GM23338 (cell line): ENCODE measurements around the gene CUEDC2. TPM values are rescaled to one million over a fixed set of nuclear protein-coding genes. Genes with fewer than 3 reads are reported as not detected.

Source experiments
- ATAC-seq: fragments of 200-7000 bp; cut with Tn5 transposase; 3 replicates; pipeline ENCODE4 v1.9.1; 2020
- DNase-seq: peaks from one replicate; pipeline ENCODE4 v3.0.0-alpha.2; 2015; ENCODE audit warnings: low spot score
- H2AFZ ChIP-seq: fragments of 200-600 bp; sonication (generic); 2 replicates; pipeline ENCODE4 v1.8.0; 2016; ENCODE audit warnings: antibody characterized with exemption, mild to moderate bottlenecking, moderate library complexity
- H3F3A ChIP-seq: fragments of 200-600 bp; sonication (generic); replicated peaks from 2 replicates; pipeline ENCODE4 v1.8.0; 2017; ENCODE audit warnings: antibody characterized with exemption, mixed run types, low read depth
- H3K27ac ChIP-seq: fragments of 200-600 bp; sonication (generic); 2 replicates; pipeline ENCODE4 v1.6.1; 2016; ENCODE audit warnings: low read depth
- H3K27me3 ChIP-seq: fragments of 200-600 bp; sonication (generic); 2 replicates; pipeline ENCODE4 v1.8.0; 2016; ENCODE audit warnings: mild to moderate bottlenecking, mixed run types, moderate library complexity; ENCODE audit not compliant: insufficient read depth
- H3K36me3 ChIP-seq: fragments of 200-600 bp; sonication (generic); 2 replicates; pipeline ENCODE4 v1.8.0; 2016; ENCODE audit warnings: mild to moderate bottlenecking; ENCODE audit not compliant: insufficient read depth
- H3K4me1 ChIP-seq: fragments of 200-600 bp; sonication (generic); 2 replicates; pipeline ENCODE4 v1.8.0; 2016; ENCODE audit warnings: mild to moderate bottlenecking, moderate library complexity; ENCODE audit not compliant: insufficient read depth
- H3K4me2 ChIP-seq: fragments of 200-600 bp; sonication (generic); 2 replicates; pipeline ENCODE4 v1.7.1; 2017; ENCODE audit warnings: mixed run types
- H3K4me3 ChIP-seq: fragments of 200-600 bp; sonication (generic); 2 replicates; pipeline ENCODE4 v1.6.1; 2016; ENCODE audit warnings: mixed run types
- H3K79me2 ChIP-seq: fragments of 200-600 bp; sonication (generic); replicated peaks from 2 replicates; pipeline ENCODE4 v1.8.0; 2017; ENCODE audit warnings: mild to moderate bottlenecking; ENCODE audit not compliant: insufficient read depth
- H3K9me2 ChIP-seq: fragments of 200-600 bp; sonication (generic); 2 replicates; pipeline ENCODE4 v1.8.0; 2017; ENCODE audit not compliant: insufficient read depth
- H4K20me1 ChIP-seq: fragments of 200-600 bp; sonication (generic); replicated peaks from 2 replicates; pipeline ENCODE4 v1.8.0; 2017; ENCODE audit warnings: mild to moderate bottlenecking; ENCODE audit not compliant: insufficient read depth
- H3K27ac Mint-ChIP-seq: 2 replicates; pipeline ENCODE4 v1.8.0; 2020; ENCODE audit warnings: inconsistent platforms, mild to moderate bottlenecking, moderate library complexity, mixed read lengths
- H3K27me3 Mint-ChIP-seq: 3 replicates; pipeline ENCODE4 v1.8.0; 2022; ENCODE audit warnings: low read depth, mild to moderate bottlenecking, moderate library complexity, mixed read lengths, inconsistent platforms; ENCODE audit not compliant: insufficient read depth, poor library complexity
- H3K36me3 Mint-ChIP-seq: 3 replicates; pipeline ENCODE4 v1.8.0; 2021; ENCODE audit warnings: low read depth, mild to moderate bottlenecking, inconsistent platforms, moderate library complexity, mixed read lengths
- H3K4me1 Mint-ChIP-seq: 3 replicates; pipeline ENCODE4 v1.8.0; 2020; ENCODE audit warnings: mild to moderate bottlenecking, inconsistent platforms, mixed read lengths
- H3K4me3 Mint-ChIP-seq: 3 replicates; pipeline ENCODE4 v1.8.0; 2021; ENCODE audit warnings: moderate library complexity, mild to moderate bottlenecking, inconsistent platforms, mixed read lengths
- H3K9me3 Mint-ChIP-seq: 3 replicates; pipeline ENCODE4 v1.8.0; 2020; ENCODE audit warnings: moderate library complexity, mild to moderate bottlenecking, inconsistent platforms, mixed read lengths
- CREB1 ChIP-seq: fragments of 250-450 bp; sonication (Bioruptor Pico); IDR thresholded peaks from 2 replicates; pipeline ENCODE4 v1.5.0; 2020; ENCODE audit warnings: low read depth, mild to moderate bottlenecking, moderate library complexity
- EZH2 ChIP-seq: fragments of 200-600 bp; sonication (generic); IDR thresholded peaks from one replicate; pipeline ENCODE4 v1.8.0; 2017; ENCODE audit warnings: antibody characterized with exemption, mild to moderate bottlenecking, low read depth; ENCODE audit not compliant: unreplicated experiment
- EZH2phosphoT487 ChIP-seq: fragments of 200-600 bp; sonication (generic); IDR thresholded peaks from one replicate; pipeline ENCODE4 v1.8.1; 2018; ENCODE audit warnings: antibody characterized with exemption; ENCODE audit not compliant: unreplicated experiment
- JUNB ChIP-seq: IDR thresholded peaks from one replicate; pipeline ENCODE4 v1.6.1; 2016; ENCODE audit warnings: antibody characterized with exemption; ENCODE audit not compliant: unreplicated experiment
- NANOG ChIP-seq: IDR thresholded peaks from 2 replicates; pipeline ENCODE4 v1.6.1; 2016; ENCODE audit warnings: antibody characterized with exemption, borderline replicate concordance
- POLR2AphosphoS5 ChIP-seq: IDR thresholded peaks from 2 replicates; pipeline ENCODE4 v1.6.1; 2016; ENCODE audit warnings: antibody characterized with exemption, low read depth
- STAT1 ChIP-seq: IDR thresholded peaks from one replicate; pipeline ENCODE4 v1.6.1; 2016; ENCODE audit warnings: antibody characterized with exemption; ENCODE audit not compliant: unreplicated experiment
- ZNF114 ChIP-seq: fragments of 250-450 bp; sonication (Bioruptor Pico); IDR thresholded peaks from 2 replicates; pipeline ENCODE4 v1.5.0; 2020; ENCODE audit warnings: mild to moderate bottlenecking, moderate library complexity
- ZNF331 ChIP-seq: fragments of 250-450 bp; sonication (Bioruptor Pico); IDR thresholded peaks from 2 replicates; pipeline ENCODE4 v1.5.0; 2020; ENCODE audit warnings: low read depth, mild to moderate bottlenecking, moderate library complexity
- polyA plus RNA-seq: library from polyadenylated mRNA; unstranded; fragments of >200 nt; fragmentation: Nextera tagmentation; extraction: Ambion mirVana; gene quantifications from 2 replicates; pipeline ENCODE4 v1.2.1, GENCODE V29; 2016
- total RNA-seq: library from RNA; depleted of rRNA; stranded (reverse); fragments of >200 nt; shearing (Covaris generic); gene quantifications from 2 replicates; pipeline ENCODE4 v1.2.3, GENCODE V29; 2014
- TF ChIP-seq, protein P1 (sequence below): IDR thresholded peaks from 2 replicates; pipeline ENCODE4 v1.6.1; 2016; ENCODE audit warnings: antibody characterized with exemption
- TF ChIP-seq, protein P2 (sequence below), 2 experiments: fragments of 200-600 bp in 1 of 2; sonication (generic) in 1 of 2; conservative IDR thresholded peaks; 2 replicates each; pipeline versions ENCODE4 v1.5.1 to v1.6.1; 2016 to 2017; ENCODE audit warnings: antibody characterized with exemption in 2 of 2, low read depth in 2 of 2, mild to moderate bottlenecking in 2 of 2, moderate library complexity in 1 of 2
- TF ChIP-seq, protein P3 (sequence below): fragments of 250-450 bp; sonication (Bioruptor Pico); IDR thresholded peaks from 2 replicates; pipeline ENCODE4 v1.5.0; 2020; ENCODE audit warnings: mild to moderate bottlenecking, moderate library complexity
- TF ChIP-seq, protein P4 (sequence below): IDR thresholded peaks from one replicate; pipeline ENCODE4 v1.6.1; 2018; ENCODE audit warnings: antibody characterized with exemption; ENCODE audit not compliant: unreplicated experiment

Gene CUEDC2
- total and polyA plus RNA-seq, 2 experiments from 2014 or later: 39.2 to 47.3 TPM

DNA sequence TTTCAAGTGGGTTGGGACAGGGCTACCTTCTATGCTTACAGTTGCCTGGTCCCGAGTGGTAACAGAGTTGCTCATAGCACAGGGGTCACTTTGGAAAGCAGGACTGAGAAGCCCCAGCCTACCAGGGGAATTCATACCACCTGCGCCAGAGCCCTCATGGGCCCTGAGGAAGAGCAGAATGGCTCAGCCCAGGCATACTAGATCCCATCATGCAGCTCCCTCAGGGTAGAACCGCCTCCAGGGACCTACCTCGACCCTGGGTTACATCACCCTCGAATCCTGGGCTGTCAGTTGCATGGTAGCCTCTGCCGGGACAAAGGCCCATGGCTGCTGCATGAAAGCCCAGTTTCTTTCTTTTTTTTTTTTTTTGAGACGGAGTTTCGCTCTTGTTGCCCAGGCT is 2.9 kb downstream of the CUEDC2 start:
- TF ChIP-seq ZNF114 (no peak), EZH2phosphoT487 (no peak), EZH2 (no peak), JUNB (no peak), POLR2AphosphoS5 (no peak), NANOG (no peak), STAT1 (no peak), ZNF331 (CRISPR knock-in tag) (no peak), CREB1 (CRISPR knock-in tag) (no peak)
- TF ChIP-seq, protein P1, sequence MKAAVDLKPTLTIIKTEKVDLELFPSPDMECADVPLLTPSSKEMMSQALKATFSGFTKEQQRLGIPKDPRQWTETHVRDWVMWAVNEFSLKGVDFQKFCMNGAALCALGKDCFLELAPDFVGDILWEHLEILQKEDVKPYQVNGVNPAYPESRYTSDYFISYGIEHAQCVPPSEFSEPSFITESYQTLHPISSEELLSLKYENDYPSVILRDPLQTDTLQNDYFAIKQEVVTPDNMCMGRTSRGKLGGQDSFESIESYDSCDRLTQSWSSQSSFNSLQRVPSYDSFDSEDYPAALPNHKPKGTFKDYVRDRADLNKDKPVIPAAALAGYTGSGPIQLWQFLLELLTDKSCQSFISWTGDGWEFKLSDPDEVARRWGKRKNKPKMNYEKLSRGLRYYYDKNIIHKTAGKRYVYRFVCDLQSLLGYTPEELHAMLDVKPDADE: no peak
- TF ChIP-seq, protein P2, sequence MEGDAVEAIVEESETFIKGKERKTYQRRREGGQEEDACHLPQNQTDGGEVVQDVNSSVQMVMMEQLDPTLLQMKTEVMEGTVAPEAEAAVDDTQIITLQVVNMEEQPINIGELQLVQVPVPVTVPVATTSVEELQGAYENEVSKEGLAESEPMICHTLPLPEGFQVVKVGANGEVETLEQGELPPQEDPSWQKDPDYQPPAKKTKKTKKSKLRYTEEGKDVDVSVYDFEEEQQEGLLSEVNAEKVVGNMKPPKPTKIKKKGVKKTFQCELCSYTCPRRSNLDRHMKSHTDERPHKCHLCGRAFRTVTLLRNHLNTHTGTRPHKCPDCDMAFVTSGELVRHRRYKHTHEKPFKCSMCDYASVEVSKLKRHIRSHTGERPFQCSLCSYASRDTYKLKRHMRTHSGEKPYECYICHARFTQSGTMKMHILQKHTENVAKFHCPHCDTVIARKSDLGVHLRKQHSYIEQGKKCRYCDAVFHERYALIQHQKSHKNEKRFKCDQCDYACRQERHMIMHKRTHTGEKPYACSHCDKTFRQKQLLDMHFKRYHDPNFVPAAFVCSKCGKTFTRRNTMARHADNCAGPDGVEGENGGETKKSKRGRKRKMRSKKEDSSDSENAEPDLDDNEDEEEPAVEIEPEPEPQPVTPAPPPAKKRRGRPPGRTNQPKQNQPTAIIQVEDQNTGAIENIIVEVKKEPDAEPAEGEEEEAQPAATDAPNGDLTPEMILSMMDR (conservative IDR thresholded peaks at IDR 0.05; ENCODE audit: low read depth in 2 of 2): no peak
- TF ChIP-seq, protein P3, sequence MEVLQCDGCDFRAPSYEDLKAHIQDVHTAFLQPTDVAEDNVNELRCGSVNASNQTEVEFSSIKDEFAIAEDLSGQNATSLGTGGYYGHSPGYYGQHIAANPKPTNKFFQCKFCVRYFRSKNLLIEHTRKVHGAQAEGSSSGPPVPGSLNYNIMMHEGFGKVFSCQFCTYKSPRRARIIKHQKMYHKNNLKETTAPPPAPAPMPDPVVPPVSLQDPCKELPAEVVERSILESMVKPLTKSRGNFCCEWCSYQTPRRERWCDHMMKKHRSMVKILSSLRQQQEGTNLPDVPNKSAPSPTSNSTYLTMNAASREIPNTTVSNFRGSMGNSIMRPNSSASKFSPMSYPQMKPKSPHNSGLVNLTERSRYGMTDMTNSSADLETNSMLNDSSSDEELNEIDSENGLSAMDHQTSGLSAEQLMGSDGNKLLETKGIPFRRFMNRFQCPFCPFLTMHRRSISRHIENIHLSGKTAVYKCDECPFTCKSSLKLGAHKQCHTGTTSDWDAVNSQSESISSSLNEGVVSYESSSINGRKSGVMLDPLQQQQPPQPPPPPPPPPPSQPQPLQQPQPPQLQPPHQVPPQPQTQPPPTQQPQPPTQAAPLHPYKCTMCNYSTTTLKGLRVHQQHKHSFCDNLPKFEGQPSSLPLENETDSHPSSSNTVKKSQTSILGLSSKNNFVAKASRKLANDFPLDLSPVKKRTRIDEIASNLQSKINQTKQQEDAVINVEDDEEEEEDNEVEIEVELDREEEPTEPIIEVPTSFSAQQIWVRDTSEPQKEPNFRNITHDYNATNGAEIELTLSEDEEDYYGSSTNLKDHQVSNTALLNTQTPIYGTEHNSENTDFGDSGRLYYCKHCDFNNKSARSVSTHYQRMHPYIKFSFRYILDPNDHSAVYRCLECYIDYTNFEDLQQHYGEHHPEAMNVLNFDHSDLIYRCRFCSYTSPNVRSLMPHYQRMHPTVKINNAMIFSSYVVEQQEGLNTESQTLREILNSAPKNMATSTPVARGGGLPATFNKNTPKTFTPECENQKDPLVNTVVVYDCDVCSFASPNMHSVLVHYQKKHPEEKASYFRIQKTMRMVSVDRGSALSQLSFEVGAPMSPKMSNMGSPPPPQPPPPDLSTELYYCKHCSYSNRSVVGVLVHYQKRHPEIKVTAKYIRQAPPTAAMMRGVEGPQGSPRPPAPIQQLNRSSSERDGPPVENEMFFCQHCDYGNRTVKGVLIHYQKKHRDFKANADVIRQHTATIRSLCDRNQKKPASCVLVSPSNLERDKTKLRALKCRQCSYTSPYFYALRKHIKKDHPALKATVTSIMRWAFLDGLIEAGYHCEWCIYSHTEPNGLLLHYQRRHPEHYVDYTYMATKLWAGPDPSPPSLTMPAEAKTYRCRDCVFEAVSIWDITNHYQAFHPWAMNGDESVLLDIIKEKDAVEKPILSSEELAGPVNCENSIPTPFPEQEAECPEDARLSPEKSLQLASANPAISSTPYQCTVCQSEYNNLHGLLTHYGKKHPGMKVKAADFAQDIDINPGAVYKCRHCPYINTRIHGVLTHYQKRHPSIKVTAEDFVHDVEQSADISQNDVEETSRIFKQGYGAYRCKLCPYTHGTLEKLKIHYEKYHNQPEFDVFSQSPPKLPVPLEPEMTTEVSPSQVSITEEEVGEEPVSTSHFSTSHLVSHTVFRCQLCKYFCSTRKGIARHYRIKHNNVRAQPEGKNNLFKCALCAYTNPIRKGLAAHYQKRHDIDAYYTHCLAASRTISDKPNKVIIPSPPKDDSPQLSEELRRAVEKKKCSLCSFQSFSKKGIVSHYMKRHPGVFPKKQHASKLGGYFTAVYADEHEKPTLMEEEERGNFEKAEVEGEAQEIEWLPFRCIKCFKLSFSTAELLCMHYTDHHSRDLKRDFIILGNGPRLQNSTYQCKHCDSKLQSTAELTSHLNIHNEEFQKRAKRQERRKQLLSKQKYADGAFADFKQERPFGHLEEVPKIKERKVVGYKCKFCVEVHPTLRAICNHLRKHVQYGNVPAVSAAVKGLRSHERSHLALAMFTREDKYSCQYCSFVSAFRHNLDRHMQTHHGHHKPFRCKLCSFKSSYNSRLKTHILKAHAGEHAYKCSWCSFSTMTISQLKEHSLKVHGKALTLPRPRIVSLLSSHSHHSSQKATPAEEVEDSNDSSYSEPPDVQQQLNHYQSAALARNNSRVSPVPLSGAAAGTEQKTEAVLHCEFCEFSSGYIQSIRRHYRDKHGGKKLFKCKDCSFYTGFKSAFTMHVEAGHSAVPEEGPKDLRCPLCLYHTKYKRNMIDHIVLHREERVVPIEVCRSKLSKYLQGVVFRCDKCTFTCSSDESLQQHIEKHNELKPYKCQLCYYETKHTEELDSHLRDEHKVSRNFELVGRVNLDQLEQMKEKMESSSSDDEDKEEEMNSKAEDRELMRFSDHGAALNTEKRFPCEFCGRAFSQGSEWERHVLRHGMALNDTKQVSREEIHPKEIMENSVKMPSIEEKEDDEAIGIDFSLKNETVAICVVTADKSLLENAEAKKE: no peak
- TF ChIP-seq, protein P4, sequence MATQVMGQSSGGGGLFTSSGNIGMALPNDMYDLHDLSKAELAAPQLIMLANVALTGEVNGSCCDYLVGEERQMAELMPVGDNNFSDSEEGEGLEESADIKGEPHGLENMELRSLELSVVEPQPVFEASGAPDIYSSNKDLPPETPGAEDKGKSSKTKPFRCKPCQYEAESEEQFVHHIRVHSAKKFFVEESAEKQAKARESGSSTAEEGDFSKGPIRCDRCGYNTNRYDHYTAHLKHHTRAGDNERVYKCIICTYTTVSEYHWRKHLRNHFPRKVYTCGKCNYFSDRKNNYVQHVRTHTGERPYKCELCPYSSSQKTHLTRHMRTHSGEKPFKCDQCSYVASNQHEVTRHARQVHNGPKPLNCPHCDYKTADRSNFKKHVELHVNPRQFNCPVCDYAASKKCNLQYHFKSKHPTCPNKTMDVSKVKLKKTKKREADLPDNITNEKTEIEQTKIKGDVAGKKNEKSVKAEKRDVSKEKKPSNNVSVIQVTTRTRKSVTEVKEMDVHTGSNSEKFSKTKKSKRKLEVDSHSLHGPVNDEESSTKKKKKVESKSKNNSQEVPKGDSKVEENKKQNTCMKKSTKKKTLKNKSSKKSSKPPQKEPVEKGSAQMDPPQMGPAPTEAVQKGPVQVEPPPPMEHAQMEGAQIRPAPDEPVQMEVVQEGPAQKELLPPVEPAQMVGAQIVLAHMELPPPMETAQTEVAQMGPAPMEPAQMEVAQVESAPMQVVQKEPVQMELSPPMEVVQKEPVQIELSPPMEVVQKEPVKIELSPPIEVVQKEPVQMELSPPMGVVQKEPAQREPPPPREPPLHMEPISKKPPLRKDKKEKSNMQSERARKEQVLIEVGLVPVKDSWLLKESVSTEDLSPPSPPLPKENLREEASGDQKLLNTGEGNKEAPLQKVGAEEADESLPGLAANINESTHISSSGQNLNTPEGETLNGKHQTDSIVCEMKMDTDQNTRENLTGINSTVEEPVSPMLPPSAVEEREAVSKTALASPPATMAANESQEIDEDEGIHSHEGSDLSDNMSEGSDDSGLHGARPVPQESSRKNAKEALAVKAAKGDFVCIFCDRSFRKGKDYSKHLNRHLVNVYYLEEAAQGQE: no peak
- H3F3A ChIP-seq: 0 out of 2 replicates have a peak, but pooled peaks cover 7% of the 10 kb centered on the region
- H3K4me3 ChIP-seq: no peak overlapping the region
- Mint-ChIP-seq H3K4me1 (peaks cover 9% of the 10 kb centered on the region), H3K36me3 (peaks cover 5% of the 10 kb centered on the region; the same call in 1 of the 3 replicates), H3K4me3 (no peak overlapping the region), H3K27ac (no peak overlapping the region), H3K27me3 (peaks cover 28% of the 10 kb centered on the region), H3K9me3 (no peaks in the 10 kb centered on the region)
- no peak overlapping the region for H3K4me2 ChIP-seq
- no peaks in the 10 kb centered on the region for H3K9me2 ChIP-seq
- ATAC-seq (no peak), DNase-seq (peak; percentile 30)
- peaks cover 9% of the 10 kb centered on the region for H3K4me1 ChIP-seq
- H3K27ac ChIP-seq: no peak overlapping the region
- H3K36me3 ChIP-seq: no peaks in the 10 kb centered on the region; the same call in 1 of the 2 replicates
- no peaks in the 10 kb centered on the region; the same call in 1 of the 2 replicates for H4K20me1 ChIP-seq
- H3K79me2 ChIP-seq: no peaks in the 10 kb centered on the region; the same call in 1 of the 2 replicates
- H2AFZ ChIP-seq: no peak overlapping the region
- peaks cover 18% of the 10 kb centered on the region for H3K27me3 ChIP-seq
